Neural cell (in vitro differentiated cells): ENCODE data around the gene COL23A1. TPM values are rescaled to one million over a fixed set of nuclear protein-coding genes. Genes with fewer than 3 reads are reported as not detected.

Experiments used
- H2AFZ ChIP-seq: fragments of 200-600, 300-800 bp; sonication (generic), shearing (Covaris generic); 2 replicates; pipeline ENCODE4 v1.6.0; 2014; ENCODE audit warnings: low read depth, mild to moderate bottlenecking, antibody characterized with exemption, low read length, moderate library complexity
- H3F3A ChIP-seq: fragments of 200-600 bp; shearing (Covaris generic); 2 replicates; pipeline ENCODE4 v1.6.1; 2016; ENCODE audit warnings: mild to moderate bottlenecking, moderate library complexity, mixed read lengths, antibody characterized with exemption, low read length; ENCODE audit not compliant: insufficient read depth, poor library complexity, severe bottlenecking
- H3K27ac ChIP-seq: fragments of 200-600, 300-800 bp; sonication (generic), shearing (Covaris generic); 2 replicates; pipeline ENCODE4 v1.5.1; 2014; ENCODE audit warnings: mild to moderate bottlenecking, low read length, moderate library complexity
- H3K27me3 ChIP-seq: fragments of 300-800, 200-600 bp; sonication (generic), shearing (Covaris generic); 2 replicates; pipeline ENCODE4 v1.6.0; 2014; ENCODE audit warnings: mild to moderate bottlenecking, low read depth, low read length, moderate library complexity; ENCODE audit not compliant: insufficient read depth
- H3K36me3 ChIP-seq: fragments of 300-800, 200-600 bp; sonication (generic), shearing (Covaris generic); 2 replicates; pipeline ENCODE4 v1.5.1; 2014; ENCODE audit warnings: mild to moderate bottlenecking, antibody characterized with exemption, low read length, moderate library complexity; ENCODE audit not compliant: insufficient read depth
- H3K4me2 ChIP-seq: fragments of 300-800, 200-600 bp; sonication (generic), shearing (Covaris generic); 2 replicates; pipeline ENCODE4 v1.6.0; 2014; ENCODE audit warnings: mild to moderate bottlenecking, low read length
- H3K4me3 ChIP-seq: fragments of 300-800, 200-600 bp; sonication (generic), shearing (Covaris generic); 2 replicates; pipeline ENCODE4 v1.5.1; 2014; ENCODE audit warnings: mild to moderate bottlenecking, low read length, moderate library complexity
- H3K79me2 ChIP-seq: fragments of 200-600 bp; shearing (Covaris generic); replicated peaks from 2 replicates; pipeline ENCODE4 v1.6.0; 2014; ENCODE audit warnings: mild to moderate bottlenecking, low read length, moderate library complexity; ENCODE audit not compliant: insufficient read depth
- H3K9ac ChIP-seq: fragments of 300-800, 200-600 bp; sonication (generic), shearing (Covaris generic); 2 replicates; pipeline ENCODE4 v1.6.1; 2016; ENCODE audit warnings: mild to moderate bottlenecking, low read length, mixed read lengths
- H3K9me2 ChIP-seq: fragments of 200-600 bp; shearing (Covaris generic); 2 replicates; pipeline ENCODE4 v1.6.1; 2016; ENCODE audit warnings: mild to moderate bottlenecking, low read length, mixed read lengths; ENCODE audit not compliant: insufficient read depth
- H3K9me3 ChIP-seq: fragments of 200-600, 300-800 bp; sonication (generic), shearing (Covaris generic); 2 replicates; pipeline ENCODE4 v1.6.1; 2016; ENCODE audit warnings: mild to moderate bottlenecking, mixed run types, low read length, moderate library complexity, mixed read lengths
- H4K20me1 ChIP-seq: fragments of 200-600 bp; shearing (Covaris generic); 2 replicates; pipeline ENCODE4 v1.6.1; 2016; ENCODE audit warnings: mild to moderate bottlenecking, mixed run types; ENCODE audit not compliant: insufficient read depth
- EP300 ChIP-seq: fragments of 450-650 bp; conservative IDR thresholded peaks from 2 replicates; pipeline ENCODE4 v1.6.1; 2014; ENCODE audit warnings: antibody characterized with exemption, mild to moderate bottlenecking, moderate library complexity; ENCODE audit not compliant: poor library complexity, severe bottlenecking
- EZH2 ChIP-seq: fragments of 200-600, 300-800 bp; shearing (Covaris generic), sonication (generic); IDR thresholded peaks from 2 replicates; pipeline ENCODE4 v1.6.1; 2014; ENCODE audit warnings: antibody characterized with exemption, low read length, borderline replicate concordance, mild to moderate bottlenecking; ENCODE audit not compliant: insufficient read depth, poor library complexity, severe bottlenecking
- MXI1 ChIP-seq: fragments of 450-650 bp; conservative IDR thresholded peaks from 2 replicates; pipeline ENCODE4 v1.6.1; 2014; ENCODE audit warnings: antibody characterized with exemption, mild to moderate bottlenecking; ENCODE audit not compliant: poor library complexity, severe bottlenecking
- POLR2AphosphoS5 ChIP-seq: IDR thresholded peaks from 2 replicates; pipeline ENCODE4 v1.6.1; 2012
- RAD21 ChIP-seq: fragments of 450-650 bp; conservative IDR thresholded peaks from 2 replicates; pipeline ENCODE4 v1.6.1; 2014; ENCODE audit warnings: antibody characterized with exemption, mild to moderate bottlenecking, moderate library complexity
- SMC3 ChIP-seq: fragments of 450-650 bp; conservative IDR thresholded peaks from 2 replicates; pipeline ENCODE4 v1.6.1; 2014; ENCODE audit warnings: antibody characterized with exemption, mild to moderate bottlenecking, moderate library complexity; ENCODE audit not compliant: poor library complexity
- TAF1 ChIP-seq: IDR thresholded peaks from 2 replicates; pipeline ENCODE4 v1.6.1; 2012; ENCODE audit warnings: low read depth
- polyA plus RNA-seq: library from polyadenylated mRNA; depleted of rRNA; stranded (reverse); fragments of >200 nt; gene quantifications from 2 replicates; pipeline ENCODE4 v1.2.3, GENCODE V29; 2014
- TF ChIP-seq, protein P1 (sequence below): fragments of 450-650 bp; IDR thresholded peaks from 2 replicates; pipeline ENCODE4 v1.5.1; 2014; ENCODE audit warnings: antibody characterized with exemption, mild to moderate bottlenecking, moderate library complexity; ENCODE audit not compliant: poor library complexity, severe bottlenecking
- TF ChIP-seq, protein P2 (sequence below): IDR thresholded peaks from 2 replicates; pipeline ENCODE4 v1.6.1; 2012; ENCODE audit warnings: borderline replicate concordance

Gene COL23A1
- polyA plus RNA-seq, 1 donor from 2014 or later = not detected

DNA sequence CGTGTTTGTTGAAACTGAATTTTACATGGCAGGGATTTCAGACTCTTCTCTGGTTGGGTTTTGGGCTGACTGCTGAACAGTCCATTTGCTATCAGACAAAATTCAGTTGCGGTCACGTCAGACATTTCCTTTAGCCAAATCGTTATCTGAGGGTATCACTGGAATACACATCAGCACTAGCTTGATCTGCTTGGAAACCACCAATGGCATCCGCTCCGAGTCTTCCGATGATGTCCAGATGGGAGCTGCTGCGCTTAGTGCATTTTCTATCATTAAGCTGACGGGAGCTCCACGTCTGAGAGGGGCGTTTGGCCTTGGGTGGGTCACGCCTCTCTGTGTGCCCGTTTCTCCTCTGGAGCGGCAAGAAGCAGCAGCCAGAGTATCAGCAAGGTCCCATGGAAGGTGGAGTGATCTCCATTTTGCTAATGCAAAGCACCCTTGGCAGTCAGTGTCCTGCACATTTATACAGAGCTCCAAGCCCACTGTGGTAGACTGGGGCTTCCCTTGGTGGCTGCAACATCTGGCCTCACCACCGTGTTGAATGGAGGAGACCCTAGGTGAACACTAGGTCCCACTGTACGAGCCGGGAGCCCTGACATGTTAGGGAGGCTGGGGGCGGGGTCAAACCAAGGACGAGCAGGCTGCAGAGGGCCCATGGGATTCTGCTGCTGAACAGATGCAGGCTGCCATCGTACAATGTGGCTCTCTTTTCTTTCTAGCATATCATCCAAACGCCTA is 223.0 kb downstream of the COL23A1 start:
- Histone ChIP-seq H3K9ac (no peak overlapping the region), H3K4me3 (no peak overlapping the region), H3F3A (no peaks in the 10 kb centered on the region), H3K27me3 (no peaks in the 10 kb centered on the region), H3K9me3 (no peaks in the 10 kb centered on the region), H2AFZ (no peak overlapping the region), H3K36me3 (no peaks in the 10 kb centered on the region), H3K27ac (no peak overlapping the region), H3K4me2 (no peak overlapping the region), H3K9me2 (no peaks in the 10 kb centered on the region), H4K20me1 (no peaks in the 10 kb centered on the region), H3K79me2 (no peaks in the 10 kb centered on the region)
- TF ChIP-seq TAF1 = no peak
- TF ChIP-seq EP300 = no peak
- no peak for TF ChIP-seq RAD21
- TF ChIP-seq EZH2 = no peak
- TF ChIP-seq, protein P1, sequence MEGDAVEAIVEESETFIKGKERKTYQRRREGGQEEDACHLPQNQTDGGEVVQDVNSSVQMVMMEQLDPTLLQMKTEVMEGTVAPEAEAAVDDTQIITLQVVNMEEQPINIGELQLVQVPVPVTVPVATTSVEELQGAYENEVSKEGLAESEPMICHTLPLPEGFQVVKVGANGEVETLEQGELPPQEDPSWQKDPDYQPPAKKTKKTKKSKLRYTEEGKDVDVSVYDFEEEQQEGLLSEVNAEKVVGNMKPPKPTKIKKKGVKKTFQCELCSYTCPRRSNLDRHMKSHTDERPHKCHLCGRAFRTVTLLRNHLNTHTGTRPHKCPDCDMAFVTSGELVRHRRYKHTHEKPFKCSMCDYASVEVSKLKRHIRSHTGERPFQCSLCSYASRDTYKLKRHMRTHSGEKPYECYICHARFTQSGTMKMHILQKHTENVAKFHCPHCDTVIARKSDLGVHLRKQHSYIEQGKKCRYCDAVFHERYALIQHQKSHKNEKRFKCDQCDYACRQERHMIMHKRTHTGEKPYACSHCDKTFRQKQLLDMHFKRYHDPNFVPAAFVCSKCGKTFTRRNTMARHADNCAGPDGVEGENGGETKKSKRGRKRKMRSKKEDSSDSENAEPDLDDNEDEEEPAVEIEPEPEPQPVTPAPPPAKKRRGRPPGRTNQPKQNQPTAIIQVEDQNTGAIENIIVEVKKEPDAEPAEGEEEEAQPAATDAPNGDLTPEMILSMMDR = no peak
- TF ChIP-seq SMC3 = no peak
- TF ChIP-seq, protein P2, sequence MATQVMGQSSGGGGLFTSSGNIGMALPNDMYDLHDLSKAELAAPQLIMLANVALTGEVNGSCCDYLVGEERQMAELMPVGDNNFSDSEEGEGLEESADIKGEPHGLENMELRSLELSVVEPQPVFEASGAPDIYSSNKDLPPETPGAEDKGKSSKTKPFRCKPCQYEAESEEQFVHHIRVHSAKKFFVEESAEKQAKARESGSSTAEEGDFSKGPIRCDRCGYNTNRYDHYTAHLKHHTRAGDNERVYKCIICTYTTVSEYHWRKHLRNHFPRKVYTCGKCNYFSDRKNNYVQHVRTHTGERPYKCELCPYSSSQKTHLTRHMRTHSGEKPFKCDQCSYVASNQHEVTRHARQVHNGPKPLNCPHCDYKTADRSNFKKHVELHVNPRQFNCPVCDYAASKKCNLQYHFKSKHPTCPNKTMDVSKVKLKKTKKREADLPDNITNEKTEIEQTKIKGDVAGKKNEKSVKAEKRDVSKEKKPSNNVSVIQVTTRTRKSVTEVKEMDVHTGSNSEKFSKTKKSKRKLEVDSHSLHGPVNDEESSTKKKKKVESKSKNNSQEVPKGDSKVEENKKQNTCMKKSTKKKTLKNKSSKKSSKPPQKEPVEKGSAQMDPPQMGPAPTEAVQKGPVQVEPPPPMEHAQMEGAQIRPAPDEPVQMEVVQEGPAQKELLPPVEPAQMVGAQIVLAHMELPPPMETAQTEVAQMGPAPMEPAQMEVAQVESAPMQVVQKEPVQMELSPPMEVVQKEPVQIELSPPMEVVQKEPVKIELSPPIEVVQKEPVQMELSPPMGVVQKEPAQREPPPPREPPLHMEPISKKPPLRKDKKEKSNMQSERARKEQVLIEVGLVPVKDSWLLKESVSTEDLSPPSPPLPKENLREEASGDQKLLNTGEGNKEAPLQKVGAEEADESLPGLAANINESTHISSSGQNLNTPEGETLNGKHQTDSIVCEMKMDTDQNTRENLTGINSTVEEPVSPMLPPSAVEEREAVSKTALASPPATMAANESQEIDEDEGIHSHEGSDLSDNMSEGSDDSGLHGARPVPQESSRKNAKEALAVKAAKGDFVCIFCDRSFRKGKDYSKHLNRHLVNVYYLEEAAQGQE = no peak
- TF ChIP-seq POLR2AphosphoS5 = no peak
- TF ChIP-seq MXI1 = no peak

DNA sequence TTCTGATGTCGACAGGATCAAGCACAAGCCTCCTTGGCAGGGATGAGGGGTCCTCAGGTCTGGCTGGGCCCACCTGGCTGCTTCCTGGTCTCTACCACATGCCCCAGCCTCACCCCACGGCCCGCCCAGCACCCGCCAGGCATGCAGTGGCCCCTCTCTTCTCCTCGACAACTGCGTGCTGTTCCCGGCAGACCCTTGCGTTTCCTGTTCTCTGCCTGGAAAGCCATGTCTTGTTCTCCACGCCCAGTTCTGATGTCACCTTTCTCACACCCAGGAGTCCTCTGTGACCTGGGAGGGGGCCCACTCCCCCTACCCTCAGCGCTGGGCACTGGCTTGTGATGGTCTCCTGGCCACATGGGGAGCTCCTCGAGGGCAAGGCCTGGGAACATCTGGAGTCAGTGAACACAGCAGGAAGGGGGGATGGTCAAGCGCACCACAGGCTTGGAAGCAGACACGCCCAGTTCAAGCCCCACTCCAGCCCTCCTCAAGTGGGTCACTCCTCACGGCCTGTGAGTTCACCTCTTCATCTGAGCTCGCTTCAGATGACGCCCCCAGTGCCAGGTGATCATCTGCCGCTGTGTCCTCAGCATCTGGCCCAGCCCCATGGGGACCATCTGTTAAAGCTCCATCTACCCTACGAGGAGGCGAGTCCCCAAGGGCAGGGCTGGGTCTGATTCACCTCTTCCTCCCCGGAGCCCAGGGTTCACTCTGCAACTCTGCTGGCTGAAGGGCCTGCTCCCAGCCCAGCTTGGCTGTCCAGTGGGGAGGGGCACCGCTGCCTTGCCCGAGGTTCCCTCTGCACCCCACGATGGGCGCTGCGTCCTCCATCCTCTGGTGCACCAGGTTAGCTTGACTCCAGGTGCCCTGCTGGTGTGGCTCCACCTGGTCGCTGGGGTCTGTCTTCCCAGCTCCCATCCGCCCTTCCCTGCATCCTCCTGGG is 224.4 kb downstream of the COL23A1 start:
- H3K9ac ChIP-seq = no peak overlapping the region
- no peaks in the 10 kb centered on the region for H3K9me3 ChIP-seq
- no peaks in the 10 kb centered on the region for H3K27me3 ChIP-seq
- H4K20me1 ChIP-seq = no peaks in the 10 kb centered on the region
- no peak overlapping the region for H2AFZ ChIP-seq
- no peaks in the 10 kb centered on the region for H3F3A ChIP-seq
- no peak for TF ChIP-seq MXI1
- TF ChIP-seq, protein P2 = no peak
- TF ChIP-seq TAF1 = no peak
- TF ChIP-seq POLR2AphosphoS5 = no peak
- TF ChIP-seq SMC3 = no peak
- H3K79me2 ChIP-seq = no peaks in the 10 kb centered on the region
- no peak overlapping the region for H3K4me2 ChIP-seq
- H3K4me3 ChIP-seq = no peak overlapping the region
- no peak overlapping the region for H3K27ac ChIP-seq
- H3K36me3 ChIP-seq = no peaks in the 10 kb centered on the region
- H3K9me2 ChIP-seq = no peaks in the 10 kb centered on the region
